Upper lobe of left lung (tissue), 4 donors: Measurements from ENCODE around the gene PRKCH.

ENCODE experiments used
- CTCF ChIP-seq, 6 experiments: fragments of 450-650 bp in 4 of 6; fragments of 200-600 bp in 2 of 6; sonication (generic) in 2 of 6; IDR thresholded peaks; one replicate each; pipeline ENCODE4 v1.5.1; 2016 to 2019; ENCODE audit warnings: antibody characterized with exemption in 6 of 6
- POLR2A ChIP-seq, 4 donors: fragments of 450-650 bp; IDR thresholded peaks; one replicate each; pipeline ENCODE4 v1.5.1; 2016 to 2017; ENCODE audit warnings: antibody characterized with exemption in 4 of 4, mild to moderate bottlenecking in 2 of 4

DNA sequence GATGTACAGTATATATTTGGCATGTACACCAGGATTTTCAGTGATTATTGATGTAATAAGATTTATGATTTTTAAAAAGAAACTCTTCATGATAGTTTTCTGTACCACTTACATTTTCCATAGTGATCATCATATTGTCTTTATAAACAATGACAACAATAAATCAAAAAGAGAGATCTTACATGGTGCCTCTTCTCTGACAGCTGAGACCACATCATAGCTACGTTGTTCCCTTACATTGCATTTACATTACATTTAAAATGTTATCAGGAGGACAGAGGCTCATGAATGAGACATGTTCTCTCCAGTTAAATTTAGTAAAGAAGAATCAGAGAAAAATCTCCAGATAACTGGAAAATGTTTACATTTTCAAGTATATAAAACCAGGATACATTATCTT is 112.4 kb downstream of the PRKCH start:
- TF ChIP-seq POLR2A (IDR thresholded peaks at IDR 0.05), result no peak
- no peak for TF ChIP-seq CTCF (IDR thresholded peaks at IDR 0.05)
